ENCODE results near the gene PRC1. TPM values are rescaled to one million over a fixed set of nuclear protein-coding genes. Genes with fewer than 3 reads are reported as not detected.
A peak's percentile ranks its signal among the peaks of the same experiment; 100 is the strongest.

The PRC1 gene
- total and polyA plus RNA-seq, 3 experiments from 2014 or later, result 3.4 to 79.9 (median 79.7) TPM

GRCh38 chr15:90934256-90934948 is 59.9 kb downstream of the PRC1 start:
- Histone ChIP-seq H3K27ac (ENCODE audit: low read depth, low read length) (peak overlapping the region; percentile 53), H3K9me3 (ENCODE audit: low read length) (no peaks in the 10 kb centered on the region), H3K4me1 (ENCODE audit: insufficient read depth, low read length) (peaks cover 55% of the 10 kb centered on the region), H3K27me3 (ENCODE audit: insufficient read depth, low read length, poor library complexity, severe bottlenecking) (no peaks in the 10 kb centered on the region), H3K36me3 (ENCODE audit: insufficient read depth, low read length) (peaks cover 3% of the 10 kb centered on the region), H3K4me3 (ENCODE audit: low read length) (peak overlapping the region; percentile 66)
- ChIA-PET CTCF (interaction anchor here (0.7 to 9.8 kb wide), 23 partner anchors 8 to 701 kb away, joined by 3 to 251 read pairs (median 6); partner anchors contain the start of genes CIB1, GDPGP1, MAN2A2 and RCCD1), POLR2A (interaction anchor here (0.5 to 2.5 kb wide), 9 partner anchors 9 to 547 kb away, joined by 3 to 25 read pairs (median 4); partner anchors contain the start of genes BLM, IQGAP1, MAN2A2 and RCCD1)
- peaks cover 41 to 59% (median 45%) of the 10 kb centered on the region in 3 donors for H3K4me1 Mint-ChIP-seq
- peak; percentile 75 to 89 (median 78) for DNase-seq
- no peaks in the 10 kb centered on the region for H3K9me3 Mint-ChIP-seq
- H3K27me3 Mint-ChIP-seq, result no peaks in the 10 kb centered on the region
- H3K36me3 Mint-ChIP-seq, result peaks cover 0 to 34% (median 3%) of the 10 kb centered on the region in 3 donors
- H3K27ac Mint-ChIP-seq, result peak overlapping the region; percentile 91 to 99 (median 96)
- peak overlapping the region; percentile 88 to 97 (median 89) for H3K4me3 Mint-ChIP-seq

- Mint-ChIP-seq H3K27me3 (no peaks in the 10 kb centered on the region), H3K4me1 (peaks cover 46 to 61% (median 52%) of the 10 kb centered on the region in 3 donors), H3K36me3 (peaks cover 0 to 29% (median 3%) of the 10 kb centered on the region in 3 donors), H3K9me3 (no peaks in the 10 kb centered on the region), H3K4me3 (peak overlapping the region in 6 of 7 donors; percentile 29 to 88 (median 53)), H3K27ac (peak overlapping the region in 7 of 8 donors; percentile 40 to 97 (median 79))
- Histone ChIP-seq H3K4me3 (ENCODE audit: low read length) (no peak overlapping the region), H3K9me3 (ENCODE audit: low read length) (no peaks in the 10 kb centered on the region), H3K36me3 (ENCODE audit: insufficient read depth, low read length) (no peaks in the 10 kb centered on the region), H3K4me1 (ENCODE audit: insufficient read depth, low read length) (peaks cover 60% of the 10 kb centered on the region), H3K27me3 (ENCODE audit: insufficient read depth, low read length, poor library complexity, severe bottlenecking) (no peaks in the 10 kb centered on the region), H3K27ac (ENCODE audit: low read depth, low read length) (no peak overlapping the region)
- ChIA-PET POLR2A (interaction anchor here (1.2 to 5.9 kb wide), 2 partner anchors 31 to 932 kb away, joined by 5 to 63 read pairs; partner anchors contain the start of genes MAN2A2 and ZNF710), CTCF (interaction anchor here (0.9 to 9.8 kb wide), 20 partner anchors 9 to 702 kb away, joined by 3 to 251 read pairs (median 11); partner anchors contain the start of genes BLM, FES, MAN2A2 and RCCD1)
- no peak for DNase-seq
These were observed 61.0 kb downstream of the PRC1 start for GRCh38 chr15:90933301-90933700.

GRCh38 chr15:90932660-90932991 is 61.7 kb downstream of the PRC1 start:
- CTCF ChIA-PET, result interaction anchor here (0.9 to 9.8 kb wide), 33 partner anchors 10 to 701 kb away, joined by 3 to 251 read pairs (median 6); partner anchors contain the start of genes BLM, FES, MAN2A2 and NGRN
- H3K27ac Mint-ChIP-seq, result peak overlapping the region; percentile 81 to 99 (median 93)
- Histone ChIP-seq H3K27ac (ENCODE audit: low read depth, low read length) (peak overlapping the region; percentile 93), H3K36me3 (ENCODE audit: insufficient read depth, low read length) (no peaks in the 10 kb centered on the region), H3K27me3 (ENCODE audit: insufficient read depth, low read length, poor library complexity, severe bottlenecking) (no peaks in the 10 kb centered on the region), H3K4me1 (ENCODE audit: insufficient read depth, low read length) (peaks cover 60% of the 10 kb centered on the region), H3K4me3 (ENCODE audit: low read length) (no peak overlapping the region), H3K9me3 (ENCODE audit: low read length) (no peaks in the 10 kb centered on the region)
- H3K4me1 Mint-ChIP-seq, result peaks cover 46 to 61% (median 53%) of the 10 kb centered on the region in 3 donors
- POLR2A ChIA-PET, result interaction anchor here (0.5 to 5.9 kb wide), 7 partner anchors 17 to 931 kb away, joined by 3 to 63 read pairs (median 5); partner anchors contain the start of genes MAN2A2, NGRN, RCCD1 and ZNF710
- DNase-seq, result no peak
- peaks cover 0 to 24% (median 3%) of the 10 kb centered on the region in 3 donors for H3K36me3 Mint-ChIP-seq
- H3K27me3 Mint-ChIP-seq, result no peaks in the 10 kb centered on the region
- no peaks in the 10 kb centered on the region for H3K9me3 Mint-ChIP-seq
- peak overlapping the region; percentile 57 to 99 (median 98) for H3K4me3 Mint-ChIP-seq

GRCh38 chr15:90931828-90932659 is 62.3 kb downstream of the PRC1 start, which contains the start of gene HDDC3:
Gene HDDC3, minus strand, starts transcription at chr15:90932549. Its CDS starts 9 bp downstream, at chr15:90932540.
- Mint-ChIP-seq H3K4me1 (peaks cover 46 to 61% (median 53%) of the 10 kb centered on the region in 3 donors), H3K4me3 (peak within 1 kb of the TSS; percentile 88 to 99 (median 98)), H3K27me3 (no peaks in the 10 kb centered on the region), H3K9me3 (no peaks in the 10 kb centered on the region), H3K36me3 (peaks cover 0 to 24% (median 3%) of the 10 kb centered on the region in 3 donors), H3K27ac (peak within 1 kb of the TSS; percentile 95 to 99 (median 98))
- H3K9me3 ChIP-seq (ENCODE audit: low read length), result no peaks in the 10 kb centered on the region
- peak; percentile 81 to 91 (median 86) for DNase-seq
- no peaks in the 10 kb centered on the region for H3K36me3 ChIP-seq (ENCODE audit: insufficient read depth, low read length)
- peak within 1 kb of the TSS; percentile 99 for H3K4me3 ChIP-seq (ENCODE audit: low read length)
- H3K27ac ChIP-seq (ENCODE audit: low read depth, low read length), result peak within 1 kb of the TSS; percentile 93
- ChIA-PET CTCF (interaction anchor here (0.7 to 9.8 kb wide), 43 partner anchors 10 to 701 kb away, joined by 3 to 251 read pairs (median 5); partner anchors contain the start of genes BLM, CIB1, FES and GDPGP1), POLR2A (interaction anchor here (1.0 to 5.9 kb wide), 9 partner anchors 17 to 931 kb away, joined by 3 to 63 read pairs (median 5); partner anchors contain the start of genes BLM, MAN2A2, NGRN and RCCD1)
- H3K4me1 ChIP-seq (ENCODE audit: insufficient read depth, low read length), result peaks cover 60% of the 10 kb centered on the region
- H3K27me3 ChIP-seq (ENCODE audit: insufficient read depth, low read length, poor library complexity, severe bottlenecking), result no peaks in the 10 kb centered on the region

- no peak for DNase-seq
- CTCF ChIA-PET, result interaction anchor here (0.7 to 9.8 kb wide), 35 partner anchors 9 to 700 kb away, joined by 3 to 251 read pairs (median 6); partner anchors contain the start of genes BLM, CIB1, FES and GDPGP1
- Mint-ChIP-seq H3K36me3 (peaks cover 0 to 21% (median 3%) of the 10 kb centered on the region in 3 donors), H3K27me3 (no peaks in the 10 kb centered on the region), H3K4me3 (peak overlapping the region; percentile 88 to 99 (median 98)), H3K4me1 (peaks cover 42 to 57% (median 48%) of the 10 kb centered on the region in 3 donors), H3K9me3 (no peaks in the 10 kb centered on the region), H3K27ac (peak overlapping the region; percentile 95 to 99 (median 98))
- Histone ChIP-seq H3K36me3 (ENCODE audit: insufficient read depth, low read length) (no peaks in the 10 kb centered on the region), H3K4me1 (ENCODE audit: insufficient read depth, low read length) (peaks cover 55% of the 10 kb centered on the region), H3K9me3 (ENCODE audit: low read length) (no peaks in the 10 kb centered on the region), H3K4me3 (ENCODE audit: low read length) (peak overlapping the region; percentile 99), H3K27me3 (ENCODE audit: insufficient read depth, low read length, poor library complexity, severe bottlenecking) (no peaks in the 10 kb centered on the region), H3K27ac (ENCODE audit: low read depth, low read length) (peak overlapping the region; percentile 93)
- POLR2A ChIA-PET, result interaction anchor here (1.0 to 5.9 kb wide), 6 partner anchors 17 to 214 kb away, joined by 3 to 63 read pairs (median 6); partner anchors contain the start of genes BLM, MAN2A2 and RCCD1
These were observed 62.8 kb downstream of the PRC1 start for GRCh38 chr15:90931575-90931827.

GRCh38 chr15:90930861-90931574 is 63.3 kb downstream of the PRC1 start:
- H3K4me1 Mint-ChIP-seq, result peaks cover 37 to 52% (median 43%) of the 10 kb centered on the region in 3 donors

More at GRCh38 chr15:90930861-90931574, 63.3 kb downstream of the PRC1 start:
- peaks cover 0 to 16% (median 0%) of the 10 kb centered on the region in 3 donors for H3K36me3 Mint-ChIP-seq
- Histone ChIP-seq H3K4me1 (ENCODE audit: insufficient read depth, low read length) (peaks cover 50% of the 10 kb centered on the region), H3K27me3 (ENCODE audit: insufficient read depth, low read length, poor library complexity, severe bottlenecking) (no peaks in the 10 kb centered on the region), H3K27ac (ENCODE audit: low read depth, low read length) (peak overlapping the region; percentile 93), H3K4me3 (ENCODE audit: low read length) (peak overlapping the region; percentile 99), H3K9me3 (ENCODE audit: low read length) (no peaks in the 10 kb centered on the region), H3K36me3 (ENCODE audit: insufficient read depth, low read length) (no peaks in the 10 kb centered on the region)
- CTCF ChIA-PET, result interaction anchor here (0.8 to 9.8 kb wide), 30 partner anchors 9 to 700 kb away, joined by 3 to 251 read pairs (median 6); partner anchors contain the start of genes BLM, CIB1, GDPGP1 and MAN2A2
- DNase-seq, result peak in 1 of 5 donors; percentile 4
- no peaks in the 10 kb centered on the region for H3K9me3 Mint-ChIP-seq
- POLR2A ChIA-PET, result interaction anchor here (0.6 to 5.9 kb wide), 7 partner anchors 16 to 214 kb away, joined by 4 to 63 read pairs (median 5); partner anchors contain the start of genes BLM, MAN2A2 and RCCD1
- peak overlapping the region; percentile 95 to 99 (median 99) for H3K27ac Mint-ChIP-seq
- no peaks in the 10 kb centered on the region for H3K27me3 Mint-ChIP-seq
- H3K4me3 Mint-ChIP-seq, result peak overlapping the region; percentile 88 to 99 (median 98)
